Liver (tissue), 3 donors: ENCODE measurements around the gene TMEM43.

Source experiments
- FOXA1 ChIP-seq: IDR thresholded peaks from 2 replicates; pipeline ENCODE4 v1.6.1; 2016; ENCODE audit warnings: antibody characterized with exemption
- RXRA ChIP-seq, 2 donors: IDR thresholded peaks; 2 replicates each; pipeline ENCODE4 v1.6.1; 2017 to 2018; ENCODE audit warnings: antibody characterized with exemption in 2 of 2, mild to moderate bottlenecking in 1 of 2
- TAF1 ChIP-seq: conservative IDR thresholded peaks from 2 replicates; pipeline ENCODE4 v1.6.1; 2016; ENCODE audit warnings: antibody characterized with exemption, mild to moderate bottlenecking
- TF ChIP-seq, protein P1 (sequence below): fragments of 150-350 bp; IDR thresholded peaks from 2 replicates; pipeline ENCODE4 v1.5.1; 2017; ENCODE audit warnings: improper control_type of control experiment, low read depth, low read length; ENCODE audit not compliant: missing input control
- TF ChIP-seq, protein P2 (sequence below): IDR thresholded peaks from 2 replicates; pipeline ENCODE4 v1.6.1; 2016; ENCODE audit warnings: antibody characterized with exemption, mild to moderate bottlenecking
- donor health status: healthy.
- donor health status: healthy.

DNA sequence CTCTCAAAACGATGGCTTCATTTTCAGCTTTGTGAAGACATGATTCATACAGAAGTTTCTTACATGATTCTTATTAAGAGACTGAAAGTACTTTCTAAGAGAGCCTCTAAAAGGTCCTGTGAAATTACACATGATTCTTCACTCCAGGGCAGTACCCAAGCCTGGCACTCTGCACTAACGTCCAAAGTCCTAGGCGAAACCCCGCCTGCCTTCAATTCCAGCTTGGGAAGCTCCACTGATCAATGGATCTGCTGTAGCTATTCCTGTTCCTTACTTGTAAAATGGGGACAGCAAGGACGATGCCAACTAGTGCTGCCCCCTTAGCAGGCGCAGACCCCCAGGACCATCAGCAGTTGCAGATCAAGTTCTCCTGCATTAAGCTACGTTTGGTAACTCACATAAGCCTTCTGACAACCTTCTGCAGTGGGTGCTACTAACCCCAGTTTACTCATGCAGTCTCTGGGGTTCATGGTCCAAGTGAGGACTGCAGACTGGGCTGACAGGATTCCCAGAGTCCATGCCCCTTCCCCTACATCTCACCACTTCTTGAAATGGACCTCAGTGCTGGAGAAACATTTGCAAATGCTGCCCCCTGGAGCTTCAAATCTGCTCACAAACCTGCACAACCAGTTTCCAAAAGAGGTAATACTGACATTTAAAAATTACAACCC is 10.8 kb upstream of the TMEM43 start:
- TF ChIP-seq, protein P1, sequence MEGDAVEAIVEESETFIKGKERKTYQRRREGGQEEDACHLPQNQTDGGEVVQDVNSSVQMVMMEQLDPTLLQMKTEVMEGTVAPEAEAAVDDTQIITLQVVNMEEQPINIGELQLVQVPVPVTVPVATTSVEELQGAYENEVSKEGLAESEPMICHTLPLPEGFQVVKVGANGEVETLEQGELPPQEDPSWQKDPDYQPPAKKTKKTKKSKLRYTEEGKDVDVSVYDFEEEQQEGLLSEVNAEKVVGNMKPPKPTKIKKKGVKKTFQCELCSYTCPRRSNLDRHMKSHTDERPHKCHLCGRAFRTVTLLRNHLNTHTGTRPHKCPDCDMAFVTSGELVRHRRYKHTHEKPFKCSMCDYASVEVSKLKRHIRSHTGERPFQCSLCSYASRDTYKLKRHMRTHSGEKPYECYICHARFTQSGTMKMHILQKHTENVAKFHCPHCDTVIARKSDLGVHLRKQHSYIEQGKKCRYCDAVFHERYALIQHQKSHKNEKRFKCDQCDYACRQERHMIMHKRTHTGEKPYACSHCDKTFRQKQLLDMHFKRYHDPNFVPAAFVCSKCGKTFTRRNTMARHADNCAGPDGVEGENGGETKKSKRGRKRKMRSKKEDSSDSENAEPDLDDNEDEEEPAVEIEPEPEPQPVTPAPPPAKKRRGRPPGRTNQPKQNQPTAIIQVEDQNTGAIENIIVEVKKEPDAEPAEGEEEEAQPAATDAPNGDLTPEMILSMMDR = peak; percentile 40
- TF ChIP-seq TAF1 (no peak), FOXA1 (no peak), RXRA (IDR thresholded peaks at IDR 0.05) (peak; percentile 78 to 81)
- TF ChIP-seq, protein P2, sequence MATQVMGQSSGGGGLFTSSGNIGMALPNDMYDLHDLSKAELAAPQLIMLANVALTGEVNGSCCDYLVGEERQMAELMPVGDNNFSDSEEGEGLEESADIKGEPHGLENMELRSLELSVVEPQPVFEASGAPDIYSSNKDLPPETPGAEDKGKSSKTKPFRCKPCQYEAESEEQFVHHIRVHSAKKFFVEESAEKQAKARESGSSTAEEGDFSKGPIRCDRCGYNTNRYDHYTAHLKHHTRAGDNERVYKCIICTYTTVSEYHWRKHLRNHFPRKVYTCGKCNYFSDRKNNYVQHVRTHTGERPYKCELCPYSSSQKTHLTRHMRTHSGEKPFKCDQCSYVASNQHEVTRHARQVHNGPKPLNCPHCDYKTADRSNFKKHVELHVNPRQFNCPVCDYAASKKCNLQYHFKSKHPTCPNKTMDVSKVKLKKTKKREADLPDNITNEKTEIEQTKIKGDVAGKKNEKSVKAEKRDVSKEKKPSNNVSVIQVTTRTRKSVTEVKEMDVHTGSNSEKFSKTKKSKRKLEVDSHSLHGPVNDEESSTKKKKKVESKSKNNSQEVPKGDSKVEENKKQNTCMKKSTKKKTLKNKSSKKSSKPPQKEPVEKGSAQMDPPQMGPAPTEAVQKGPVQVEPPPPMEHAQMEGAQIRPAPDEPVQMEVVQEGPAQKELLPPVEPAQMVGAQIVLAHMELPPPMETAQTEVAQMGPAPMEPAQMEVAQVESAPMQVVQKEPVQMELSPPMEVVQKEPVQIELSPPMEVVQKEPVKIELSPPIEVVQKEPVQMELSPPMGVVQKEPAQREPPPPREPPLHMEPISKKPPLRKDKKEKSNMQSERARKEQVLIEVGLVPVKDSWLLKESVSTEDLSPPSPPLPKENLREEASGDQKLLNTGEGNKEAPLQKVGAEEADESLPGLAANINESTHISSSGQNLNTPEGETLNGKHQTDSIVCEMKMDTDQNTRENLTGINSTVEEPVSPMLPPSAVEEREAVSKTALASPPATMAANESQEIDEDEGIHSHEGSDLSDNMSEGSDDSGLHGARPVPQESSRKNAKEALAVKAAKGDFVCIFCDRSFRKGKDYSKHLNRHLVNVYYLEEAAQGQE = peak; percentile 25
